GM12878 (cell line): Measurements from ENCODE around the gene FTO. TPM values are rescaled to one million over a fixed set of nuclear protein-coding genes. Genes with fewer than 3 reads are reported as not detected.

Source experiments
- ATAC-seq: fragments of 200-7000 bp; cut with Tn5 transposase; 3 replicates; pipeline ENCODE4 v1.9.1; 2020; ENCODE audit warnings: mild to moderate bottlenecking, moderate library complexity
- BruUV-seq: library from RNA; stranded (reverse); fragments of 400-500 nt; replicated peaks from 2 replicates; lab custom pipeline; 2021; lab: Mats Ljungman, UMichigan
- CTCF ChIA-PET: fragments of 300-600 bp; sonication (Branson Sonifier 250); formaldehyde crosslinking; extraction: SDS; loops from one replicate; lab custom pipeline; 2021; ENCODE audit warnings: inconsistent platforms; lab: Yijun Ruan, JAX
- POLR2A ChIA-PET: fragments of 350-600 bp; formaldehyde crosslinking; extraction: SDS; loops from one replicate; lab custom pipeline; 2021; ENCODE audit warnings: inconsistent platforms; lab: Charles Lee
- RAD21 ChIA-PET: fragments of 300-600 bp; sonication (Branson Sonifier 250); formaldehyde crosslinking; loops from one replicate; lab custom pipeline; 2023; ENCODE audit warnings: antibody characterized with exemption; ENCODE audit not compliant: unreplicated experiment; lab: Charles Lee
- SMC1A ChIA-PET: fragments of 300-600 bp; sonication (Branson Sonifier 250); formaldehyde crosslinking; loops from one replicate; lab custom pipeline; 2023; ENCODE audit not compliant: unreplicated experiment, uncharacterized antibody; lab: Charles Lee
- DNase-seq: peaks from one replicate; pipeline ENCODE4 v3.0.0-alpha.2; 2011; ENCODE audit warnings: low read depth, low spot score
- FAIRE-seq: peaks from 3 replicates; lab custom pipeline; 2011; peaks lifted over from hg19 to GRCh38; lab: Jason Lieb, UNC
- H2AFZ ChIP-seq: 2 replicates; pipeline ENCODE4 v1.6.0; 2011; ENCODE audit warnings: low read depth, low read length, control low read depth; ENCODE audit not compliant: control insufficient read depth
- H3K27ac ChIP-seq: 2 replicates; pipeline ENCODE4 v1.5.1; 2011; ENCODE audit warnings: control low read depth; ENCODE audit not compliant: control insufficient read depth, insufficient read depth
- H3K27me3 ChIP-seq, 2 experiments: replicated peaks in 1 of 2; 2 replicates each; pipeline versions ENCODE4 v1.6.0 to v1.6.1; 2011; ENCODE audit warnings: low read length in 1 of 2; ENCODE audit not compliant: control insufficient read depth in 2 of 2, insufficient read depth in 2 of 2
- H3K36me3 ChIP-seq, 2 experiments: 2 replicates each; pipeline ENCODE4 v1.5.1; 2011; ENCODE audit warnings: low read length in 1 of 2; ENCODE audit not compliant: control insufficient read depth in 2 of 2, insufficient read depth in 2 of 2
- H3K4me1 ChIP-seq: 2 replicates; pipeline ENCODE4 v1.6.1; 2011; ENCODE audit warnings: mild to moderate bottlenecking, low read length, moderate library complexity, mixed read lengths; ENCODE audit not compliant: control insufficient read depth, insufficient read depth
- H3K4me2 ChIP-seq: 2 replicates; pipeline ENCODE4 v1.6.0; 2011; ENCODE audit warnings: control low read depth; ENCODE audit not compliant: control insufficient read depth, insufficient read depth
- H3K4me3 ChIP-seq: fragments of 200-600 bp; sonication (generic); 2 replicates; pipeline ENCODE4 v1.5.1; 2016
- H3K79me2 ChIP-seq: 2 replicates; pipeline ENCODE4 v1.6.0; 2011; ENCODE audit warnings: low read length; ENCODE audit not compliant: control insufficient read depth, insufficient read depth
- H3K9ac ChIP-seq: 2 replicates; pipeline ENCODE4 v1.8.0; 2011; ENCODE audit warnings: low read length, control low read depth, mixed read lengths; ENCODE audit not compliant: control insufficient read depth, insufficient read depth
- H3K9me3 ChIP-seq: replicated peaks from 3 replicates; pipeline ENCODE4 v1.5.1; 2011; ENCODE audit warnings: mild to moderate bottlenecking, low read length; ENCODE audit not compliant: control insufficient read depth, insufficient read depth
- H4K20me1 ChIP-seq: 2 replicates; pipeline ENCODE4 v1.6.0; 2011; ENCODE audit not compliant: control insufficient read depth, insufficient read depth
- CBX3 ChIP-seq: fragments of 200-600 bp; sonication (generic); IDR thresholded peaks from 2 replicates; pipeline ENCODE4 v1.6.1; 2016; ENCODE audit warnings: low read depth, borderline replicate concordance
- CBX5 ChIP-seq: sonication (generic); IDR thresholded peaks from 2 replicates; pipeline ENCODE4 v1.6.1; 2016; ENCODE audit warnings: low read depth, moderate library complexity, mild to moderate bottlenecking, inconsistent platforms
- FOXK2 ChIP-seq: fragments of 450-650 bp; IDR thresholded peaks from 2 replicates; pipeline ENCODE4 v1.6.1; 2017; ENCODE audit warnings: mild to moderate bottlenecking, moderate library complexity
- MEF2B ChIP-seq: fragments of 450-650 bp; IDR thresholded peaks from 2 replicates; pipeline ENCODE4 v1.6.1; 2018; ENCODE audit warnings: mild to moderate bottlenecking, moderate library complexity; ENCODE audit not compliant: partially characterized antibody, poor library complexity, severe bottlenecking
- MTA3 ChIP-seq: IDR thresholded peaks from 2 replicates; pipeline ENCODE4 v1.6.1; 2012; ENCODE audit warnings: low read length, inconsistent platforms, borderline replicate concordance
- MXI1 ChIP-seq: fragments of 150-350 bp; IDR thresholded peaks from 2 replicates; pipeline ENCODE4 v1.6.1; 2011; ENCODE audit warnings: low read depth, mild to moderate bottlenecking, inconsistent platforms, low read length, improper control_type of control experiment
- NFYA ChIP-seq: IDR thresholded peaks from 2 replicates; pipeline ENCODE4 v1.6.1; 2011; ENCODE audit warnings: low read depth, mild to moderate bottlenecking, low read length, improper control_type of control experiment, borderline replicate concordance
- POLR2A ChIP-seq: IDR thresholded peaks from 2 replicates; pipeline ENCODE4 v1.6.1; 2011; ENCODE audit warnings: low read depth, mild to moderate bottlenecking, low read length
- RAD21 ChIP-seq: IDR thresholded peaks from 2 replicates; pipeline ENCODE4 v1.6.1; 2011; ENCODE audit warnings: mild to moderate bottlenecking, low read depth, low read length, moderate library complexity; ENCODE audit not compliant: insufficient read depth
- RAD51 ChIP-seq: fragments of 450-650 bp; IDR thresholded peaks from 2 replicates; pipeline ENCODE4 v1.6.1; 2016; ENCODE audit warnings: moderate library complexity, mild to moderate bottlenecking, inconsistent platforms
- RCOR1 ChIP-seq: conservative IDR thresholded peaks from 2 replicates; pipeline ENCODE4 v1.6.1; 2012; ENCODE audit warnings: low read depth, low read length, improper control_type of control experiment
- RFX5 ChIP-seq: IDR thresholded peaks from 2 replicates; pipeline ENCODE4 v1.6.1; 2011; ENCODE audit warnings: low read depth, low read length, improper control_type of control experiment
- SREBF2 ChIP-seq: IDR thresholded peaks from 2 replicates; pipeline ENCODE4 v1.6.1; 2012; ENCODE audit warnings: mild to moderate bottlenecking, low read length
- SRF ChIP-seq, 2 experiments: IDR thresholded peaks; 2 replicates each; pipeline ENCODE4 v1.6.1; 2011; ENCODE audit warnings: low read depth in 2 of 2, low read length in 2 of 2, mild to moderate bottlenecking in 1 of 2, moderate library complexity in 1 of 2
- WGBS: methylation state at CpG from one replicate; pipeline ENCODE4 v1.1.6; 2016; ENCODE audit warnings: low lambda C conversion rate; ENCODE audit not compliant: insufficient replicate concordance, insufficient coverage; ENCODE audit errors: missing lambda C conversion rate; 5-methylcytosine and 5-hydroxymethylcytosine counted together
- in situ Hi-C: fragments of 300-500 bp; cut with MboI; formaldehyde crosslinking; loops from 9 replicates; pipeline ENCODE4 v1.14.3; 2018; ENCODE audit warnings: mixed read lengths
- intact Hi-C: fragments of 100-400 bp; cut with micrococcal nuclease; formaldehyde crosslinking; loops from one replicate; pipeline ENCODE4 v1.14.2; 2022; ENCODE audit not compliant: unreplicated experiment
- polyA plus RNA-seq, 11 experiments: library from polyadenylated mRNA; depleted of rRNA in 4 of 11; unstranded in 6 of 11; stranded (reverse) in 5 of 11; fragments of >200 nt; fragmentation: Nextera tagmentation in 4 of 11; fragmentation: Illumina TruSeq in 1 of 11; extraction: Ambion mirVana in 4 of 11; extraction: Trizol in 1 of 11; gene quantifications; 1 replicate in 1 of 11; 2 replicates in 10 of 11; pipeline versions ENCODE4 v1.2.1 to v1.2.3, GENCODE V29; 2011 to 2016; ENCODE audit warnings: inconsistent platforms in 2 of 11, missing spikeins in 2 of 11, low read depth in 1 of 11
- total RNA-seq, 4 experiments: library from RNA; depleted of rRNA in 3 of 4; stranded (reverse); fragments of >200 nt in 3 of 4; fragmentation: Illumina TruSeq in 1 of 4; extraction: Trizol in 1 of 4; gene quantifications; 2 replicates each; pipeline versions ENCODE4 v1.2.1 to v1.2.3, GENCODE V29; 2013 to 2021
- TF ChIP-seq, protein P1 (sequence below): IDR thresholded peaks from 2 replicates; pipeline ENCODE4 v1.6.1; 2012; ENCODE audit warnings: low read depth, low read length, improper control_type of control experiment
- TF ChIP-seq, protein P2 (sequence below): fragments of 450-650 bp; IDR thresholded peaks from 2 replicates; pipeline ENCODE4 v1.6.1; 2018; ENCODE audit warnings: mild to moderate bottlenecking, low read depth, moderate library complexity; ENCODE audit not compliant: partially characterized antibody
- TF ChIP-seq, protein P3 (sequence below): fragments of 450-650 bp; IDR thresholded peaks from 2 replicates; pipeline ENCODE4 v1.6.1; 2017; ENCODE audit warnings: low read depth, mild to moderate bottlenecking, moderate library complexity

FTO gene
- total and polyA plus RNA-seq, 10 of the 15 experiments (the other 5 are each of a cell fraction or from before 2014, with no cell fraction given) = 20.1 to 55.0 (median 47.0) TPM

DNA sequence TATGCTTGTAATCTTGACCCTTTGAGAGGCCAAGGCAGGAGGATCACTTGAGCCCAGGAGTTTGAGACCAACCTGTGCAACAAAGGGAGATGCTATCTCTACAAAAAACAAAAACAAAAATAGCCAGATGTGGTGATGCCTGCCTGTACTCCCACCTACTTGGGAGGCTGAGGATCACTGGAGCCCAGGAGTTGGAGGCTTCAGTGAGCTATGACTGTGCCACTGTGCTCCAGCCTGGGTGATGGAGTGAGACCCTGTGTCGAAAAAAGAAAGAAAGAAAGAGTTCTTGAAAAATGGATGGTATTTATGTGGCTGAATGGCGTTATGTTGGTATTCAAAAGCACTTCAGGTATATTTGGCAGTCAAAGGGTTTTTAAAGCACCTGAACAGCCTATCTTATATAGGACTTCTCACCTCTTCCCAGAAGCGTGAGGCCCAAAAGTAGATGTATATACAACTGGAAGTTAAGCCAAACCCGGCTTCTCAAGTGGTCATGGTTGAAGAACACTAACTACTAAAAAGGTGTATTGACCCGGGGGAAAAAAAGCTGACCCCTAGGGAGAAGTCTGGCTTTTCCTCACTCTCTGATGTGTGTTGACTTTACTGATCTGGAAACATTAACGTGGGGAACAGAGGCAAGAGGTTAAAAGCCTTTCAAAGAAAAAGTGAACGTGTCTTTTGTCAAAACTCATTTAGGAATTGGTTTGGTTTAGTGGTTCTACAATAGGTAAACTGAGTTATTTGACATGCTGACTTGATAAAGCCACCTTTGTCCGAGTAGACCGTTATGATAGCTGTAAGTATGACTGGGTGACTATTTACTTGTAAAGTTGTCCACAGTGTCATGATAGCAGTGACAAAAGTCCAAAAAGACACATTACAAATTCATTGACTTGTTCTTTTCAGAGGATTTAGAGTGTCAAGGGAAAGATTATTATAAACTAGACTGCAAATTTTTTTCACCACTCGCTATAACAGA lies 399.2 kb downstream of the FTO start (continued):
- TF ChIP-seq RFX5 = no peak
- TF ChIP-seq FOXK2 = no peak
- TF ChIP-seq RAD51 = no peak
- TF ChIP-seq, protein P1, sequence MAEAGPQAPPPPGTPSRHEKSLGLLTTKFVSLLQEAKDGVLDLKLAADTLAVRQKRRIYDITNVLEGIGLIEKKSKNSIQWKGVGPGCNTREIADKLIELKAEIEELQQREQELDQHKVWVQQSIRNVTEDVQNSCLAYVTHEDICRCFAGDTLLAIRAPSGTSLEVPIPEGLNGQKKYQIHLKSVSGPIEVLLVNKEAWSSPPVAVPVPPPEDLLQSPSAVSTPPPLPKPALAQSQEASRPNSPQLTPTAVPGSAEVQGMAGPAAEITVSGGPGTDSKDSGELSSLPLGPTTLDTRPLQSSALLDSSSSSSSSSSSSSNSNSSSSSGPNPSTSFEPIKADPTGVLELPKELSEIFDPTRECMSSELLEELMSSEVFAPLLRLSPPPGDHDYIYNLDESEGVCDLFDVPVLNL = no peak

GRCh38 chr16:54106057-54106456 lies 402.1 kb downstream of the FTO start:
- Histone ChIP-seq H3K9me3 (no peaks in the 10 kb centered on the region), H3K27me3 (no peaks in the 10 kb centered on the region), H3K4me3 (no peak overlapping the region), H3K9ac (no peak overlapping the region), H2AFZ (no peak overlapping the region), H3K79me2 (no peaks in the 10 kb centered on the region), H3K36me3 (no peaks in the 10 kb centered on the region), H3K4me2 (no peak overlapping the region), H3K27ac (no peak overlapping the region), H4K20me1 (no peaks in the 10 kb centered on the region), H3K4me1 (no peaks in the 10 kb centered on the region)
- ATAC-seq (no peak), DNase-seq (no peak), FAIRE-seq (no peak)
- ChIA-PET POLR2A (no interaction called here), CTCF (no interaction called here), RAD21 (no interaction called here), SMC1A (no interaction called here)
- intact Hi-C loops = no loop called here
- in situ Hi-C loops = no loop called here
- WGBS = 74% methylated on average over 5 of the region's 5 CpGs
- no TSS peak for BruUV-seq
- TF ChIP-seq, protein P2, sequence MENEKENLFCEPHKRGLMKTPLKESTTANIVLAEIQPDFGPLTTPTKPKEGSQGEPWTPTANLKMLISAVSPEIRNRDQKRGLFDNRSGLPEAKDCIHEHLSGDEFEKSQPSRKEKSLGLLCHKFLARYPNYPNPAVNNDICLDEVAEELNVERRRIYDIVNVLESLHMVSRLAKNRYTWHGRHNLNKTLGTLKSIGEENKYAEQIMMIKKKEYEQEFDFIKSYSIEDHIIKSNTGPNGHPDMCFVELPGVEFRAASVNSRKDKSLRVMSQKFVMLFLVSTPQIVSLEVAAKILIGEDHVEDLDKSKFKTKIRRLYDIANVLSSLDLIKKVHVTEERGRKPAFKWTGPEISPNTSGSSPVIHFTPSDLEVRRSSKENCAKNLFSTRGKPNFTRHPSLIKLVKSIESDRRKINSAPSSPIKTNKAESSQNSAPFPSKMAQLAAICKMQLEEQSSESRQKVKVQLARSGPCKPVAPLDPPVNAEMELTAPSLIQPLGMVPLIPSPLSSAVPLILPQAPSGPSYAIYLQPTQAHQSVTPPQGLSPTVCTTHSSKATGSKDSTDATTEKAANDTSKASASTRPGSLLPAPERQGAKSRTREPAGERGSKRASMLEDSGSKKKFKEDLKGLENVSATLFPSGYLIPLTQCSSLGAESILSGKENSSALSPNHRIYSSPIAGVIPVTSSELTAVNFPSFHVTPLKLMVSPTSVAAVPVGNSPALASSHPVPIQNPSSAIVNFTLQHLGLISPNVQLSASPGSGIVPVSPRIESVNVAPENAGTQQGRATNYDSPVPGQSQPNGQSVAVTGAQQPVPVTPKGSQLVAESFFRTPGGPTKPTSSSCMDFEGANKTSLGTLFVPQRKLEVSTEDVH = no peak
- TF ChIP-seq, protein P3, sequence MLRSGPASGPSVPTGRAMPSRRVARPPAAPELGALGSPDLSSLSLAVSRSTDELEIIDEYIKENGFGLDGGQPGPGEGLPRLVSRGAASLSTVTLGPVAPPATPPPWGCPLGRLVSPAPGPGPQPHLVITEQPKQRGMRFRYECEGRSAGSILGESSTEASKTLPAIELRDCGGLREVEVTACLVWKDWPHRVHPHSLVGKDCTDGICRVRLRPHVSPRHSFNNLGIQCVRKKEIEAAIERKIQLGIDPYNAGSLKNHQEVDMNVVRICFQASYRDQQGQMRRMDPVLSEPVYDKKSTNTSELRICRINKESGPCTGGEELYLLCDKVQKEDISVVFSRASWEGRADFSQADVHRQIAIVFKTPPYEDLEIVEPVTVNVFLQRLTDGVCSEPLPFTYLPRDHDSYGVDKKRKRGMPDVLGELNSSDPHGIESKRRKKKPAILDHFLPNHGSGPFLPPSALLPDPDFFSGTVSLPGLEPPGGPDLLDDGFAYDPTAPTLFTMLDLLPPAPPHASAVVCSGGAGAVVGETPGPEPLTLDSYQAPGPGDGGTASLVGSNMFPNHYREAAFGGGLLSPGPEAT = no peak
- TF ChIP-seq RCOR1 = no peak
- TF ChIP-seq NFYA = no peak
- TF ChIP-seq SREBF2 = no peak
- no peak for TF ChIP-seq MXI1
- no peak for TF ChIP-seq RAD21
- TF ChIP-seq CBX3 = no peak
- no peak for TF ChIP-seq MEF2B
- TF ChIP-seq CBX5 = no peak
- TF ChIP-seq SRF (IDR thresholded peaks at IDR 0.05; ENCODE audit: low read depth in 2 of 2, low read length in 2 of 2) = no peak
- TF ChIP-seq MTA3 = no peak
- no peak for TF ChIP-seq POLR2A
